Suprapubic skin (tissue), 4 donors: ENCODE results near the gene EML4.

Experiments
- POLR2A ChIP-seq, 2 donors: fragments of 450-650 bp; IDR thresholded peaks; one replicate each; pipeline ENCODE4 v1.6.1; 2017; ENCODE audit warnings: antibody characterized with exemption in 2 of 2, mild to moderate bottlenecking in 2 of 2, moderate library complexity in 2 of 2
- POLR2AphosphoS5 ChIP-seq, 3 donors: sonication (generic); formaldehyde crosslinking; IDR thresholded peaks; one replicate each; pipeline ENCODE4 v1.6.1; 2017; ENCODE audit warnings: antibody characterized with exemption in 3 of 3

GRCh38 chr2:42243297-42243696 lies 74.1 kb downstream of the EML4 start:
- no peak for TF ChIP-seq POLR2AphosphoS5 (IDR thresholded peaks at IDR 0.05)
- TF ChIP-seq POLR2A (IDR thresholded peaks at IDR 0.05) = no peak
